Activated T-helper 1 cell treated with anti-CD3 and anti-CD28 coated beads, Interleukin-12 subunit alpha, Interleukin-12 subunit beta, Interleukin-2, Interleukin-4 antibody, amounts not matched to agents 30 ng/mL and 10 ng/mL and 1 ng/mL, durations not matched to agents 14 hours and 24 hours and 36 hours (primary cell): ENCODE data around the gene HSD17B12. TPM values are rescaled to one million over a fixed set of nuclear protein-coding genes. Genes with fewer than 3 reads are reported as not detected.
"Not testable (repeated sequence)": the region's sequence is repeated elsewhere in the genome, so short reads cannot be mapped to it uniquely, and the experiment has no call there.

Experiments used
- DNase-seq: peaks from one replicate; pipeline ENCODE4 v3.0.0; 2021; ENCODE audit warnings: low spot score
- H3K27ac Mint-ChIP-seq: one replicate; pipeline ENCODE4 v1.8.0; 2021; ENCODE audit warnings: mild to moderate bottlenecking, mixed read lengths
- H3K27me3 Mint-ChIP-seq: one replicate; pipeline ENCODE4 v1.8.0; 2022; ENCODE audit warnings: mild to moderate bottlenecking, moderate library complexity, mixed read lengths; ENCODE audit not compliant: insufficient read depth
- H3K36me3 Mint-ChIP-seq: one replicate; pipeline ENCODE4 v1.8.0; 2021; ENCODE audit warnings: low read depth, mixed read lengths
- H3K4me1 Mint-ChIP-seq: one replicate; pipeline ENCODE4 v1.8.0; 2021; ENCODE audit warnings: low read depth, mixed read lengths
- H3K4me3 Mint-ChIP-seq: one replicate; pipeline ENCODE4 v1.8.0; 2021; ENCODE audit warnings: mild to moderate bottlenecking, moderate library complexity, mixed read lengths
- H3K9me3 Mint-ChIP-seq: one replicate; pipeline ENCODE4 v1.8.0; 2021; ENCODE audit warnings: mixed read lengths
- intact Hi-C: fragments of 100-400 bp; cut with micrococcal nuclease; formaldehyde crosslinking; loops from one replicate; pipeline ENCODE4 v1.15.1; 2024
- total RNA-seq: library from RNA; stranded (reverse); gene quantifications from 2 replicates; pipeline ENCODE4 v1.2.3, GENCODE V29; 2022

HSD17B12 gene
- total RNA-seq, 1 donor from 2014 or later = 72.3 TPM

DNA sequence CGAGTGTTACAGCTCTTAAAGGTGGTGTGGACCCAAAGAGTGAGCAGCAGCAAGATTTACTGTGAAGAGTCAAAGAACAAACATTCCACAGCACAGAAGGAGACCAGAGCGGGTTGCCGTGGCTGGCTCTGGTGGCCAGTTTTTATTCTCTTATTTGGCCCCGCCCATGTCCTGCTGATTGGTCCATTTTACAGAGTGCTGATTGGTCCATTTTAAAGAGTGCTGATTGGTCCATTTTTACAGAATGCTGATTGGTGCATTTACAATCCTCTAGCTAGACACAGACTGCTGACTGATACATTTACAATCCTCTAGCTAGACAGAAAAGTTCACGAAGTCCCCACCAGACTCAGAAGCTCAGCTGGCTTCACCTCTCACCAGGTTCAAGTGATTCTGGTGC is 88.1 kb downstream of the HSD17B12 start:
- H3K27ac Mint-ChIP-seq, H3K4me3 Mint-ChIP-seq, H3K4me1 Mint-ChIP-seq, intact Hi-C loops, H3K27me3 Mint-ChIP-seq, DNase-seq: not testable (repeated sequence)
- Mint-ChIP-seq H3K9me3 (peaks cover 21% of the 10 kb centered on the region), H3K36me3 (peaks cover 21% of the 10 kb centered on the region)

DNA sequence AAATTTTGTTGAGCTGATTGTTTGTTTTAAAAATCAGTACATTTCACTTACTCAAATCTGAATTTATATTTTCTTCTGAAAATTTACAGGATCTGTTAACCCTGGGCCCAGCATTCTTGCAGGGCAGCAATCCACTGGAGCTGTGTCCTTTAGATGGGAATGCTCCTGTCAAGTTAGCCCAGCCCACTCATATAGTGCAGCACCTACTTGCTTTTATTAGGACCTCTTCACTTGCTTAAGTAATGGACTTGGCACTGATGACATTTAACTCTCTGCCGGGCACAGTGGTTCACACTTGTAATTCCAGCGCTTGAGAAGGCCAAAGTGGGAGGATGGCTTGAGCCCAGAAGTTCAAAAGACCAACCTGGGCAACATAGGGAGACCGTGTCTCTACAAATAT is 89.6 kb downstream of the HSD17B12 start:
- peaks cover 22% of the 10 kb centered on the region for H3K36me3 Mint-ChIP-seq
- peaks cover 18% of the 10 kb centered on the region for H3K9me3 Mint-ChIP-seq
- DNase-seq = no peak
- H3K4me3 Mint-ChIP-seq = no peak overlapping the region
- no peaks in the 10 kb centered on the region for H3K27me3 Mint-ChIP-seq
- H3K27ac Mint-ChIP-seq = no peak overlapping the region
- intact Hi-C loops = no loop called here
- H3K4me1 Mint-ChIP-seq = no peaks in the 10 kb centered on the region

- H3K36me3 Mint-ChIP-seq = peaks cover 17% of the 10 kb centered on the region
- H3K4me3 Mint-ChIP-seq = no peak overlapping the region
- intact Hi-C loops = no loop called here
- H3K9me3 Mint-ChIP-seq = peaks cover 7% of the 10 kb centered on the region
- no peaks in the 10 kb centered on the region for H3K27me3 Mint-ChIP-seq
- no peak for DNase-seq
- no peak overlapping the region for H3K27ac Mint-ChIP-seq
- no peaks in the 10 kb centered on the region for H3K4me1 Mint-ChIP-seq
These were observed 92.2 kb downstream of the HSD17B12 start for GRCh38 chr11:43772733-43773132.

DNA sequence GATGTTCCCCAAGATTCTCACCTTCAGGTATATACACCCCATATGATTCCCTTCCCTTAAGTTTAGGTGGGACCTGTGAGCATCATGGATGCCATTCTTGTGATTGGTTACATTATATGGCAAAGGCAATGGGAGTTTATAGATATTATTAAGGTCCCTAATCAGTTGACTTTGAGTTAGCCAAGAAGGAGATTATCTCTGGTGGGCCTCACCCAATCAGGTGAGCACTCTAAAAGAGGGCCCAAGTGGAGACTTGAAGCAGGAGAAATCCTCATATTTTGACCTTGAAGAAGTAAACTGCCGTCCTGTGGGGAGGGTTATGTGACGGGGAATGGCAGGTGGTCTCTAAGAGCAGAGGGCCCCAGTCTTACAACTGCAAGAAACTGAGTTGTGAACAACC is 94.2 kb downstream of the HSD17B12 start:
- Mint-ChIP-seq H3K27me3 (no peaks in the 10 kb centered on the region), H3K27ac (no peak overlapping the region), H3K9me3 (peaks cover 7% of the 10 kb centered on the region), H3K4me3 (no peak overlapping the region), H3K36me3 (peaks cover 13% of the 10 kb centered on the region), H3K4me1 (no peaks in the 10 kb centered on the region)
- intact Hi-C loops = no loop called here
- DNase-seq = no peak

GRCh38 chr11:43779306-43779705 is 98.8 kb downstream of the HSD17B12 start:
- H3K27ac Mint-ChIP-seq = no peak overlapping the region
- peaks cover 22% of the 10 kb centered on the region for H3K36me3 Mint-ChIP-seq
- no peak for DNase-seq
- intact Hi-C loops = no loop called here
- H3K4me1 Mint-ChIP-seq = no peaks in the 10 kb centered on the region
- H3K27me3 Mint-ChIP-seq = no peaks in the 10 kb centered on the region
- no peak overlapping the region for H3K4me3 Mint-ChIP-seq
- peaks cover 20% of the 10 kb centered on the region for H3K9me3 Mint-ChIP-seq

DNA sequence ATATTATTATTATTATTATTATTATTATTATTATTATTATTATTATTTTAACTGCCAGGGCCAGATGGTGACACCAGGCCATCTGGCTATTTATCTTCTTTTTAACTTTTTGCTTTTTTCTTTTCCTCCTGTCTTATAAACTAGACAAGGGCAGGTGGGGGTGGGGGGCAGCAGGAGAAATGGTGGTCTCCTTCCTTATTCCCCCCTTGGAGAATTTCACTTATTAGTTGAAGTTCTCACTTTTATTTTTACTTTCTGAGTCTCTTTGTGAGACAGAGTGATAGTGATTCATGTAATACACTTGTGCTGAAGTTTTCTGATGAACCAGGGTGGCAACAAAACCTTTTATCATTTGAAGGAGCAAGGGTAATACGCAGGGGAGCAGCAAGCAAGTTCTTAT is 103.8 kb downstream of the HSD17B12 start:
- no peaks in the 10 kb centered on the region for H3K27me3 Mint-ChIP-seq
- H3K9me3 Mint-ChIP-seq = peaks cover 25% of the 10 kb centered on the region
- no peak for DNase-seq
- H3K4me3 Mint-ChIP-seq = no peak overlapping the region
- peaks cover 23% of the 10 kb centered on the region for H3K36me3 Mint-ChIP-seq
- intact Hi-C loops = no loop called here
- no peaks in the 10 kb centered on the region for H3K4me1 Mint-ChIP-seq
- no peak overlapping the region for H3K27ac Mint-ChIP-seq

- Mint-ChIP-seq H3K27ac (no peak overlapping the region), H3K4me3 (no peak overlapping the region), H3K9me3 (peaks cover 25% of the 10 kb centered on the region), H3K4me1 (no peaks in the 10 kb centered on the region), H3K27me3 (no peaks in the 10 kb centered on the region), H3K36me3 (peaks cover 24% of the 10 kb centered on the region)
- intact Hi-C loops = no loop called here
- no peak for DNase-seq
These were observed 104.3 kb downstream of the HSD17B12 start for GRCh38 chr11:43784866-43785265.

- intact Hi-C loops = no loop called here
- Mint-ChIP-seq H3K27me3 (no peaks in the 10 kb centered on the region), H3K4me3 (no peak overlapping the region), H3K9me3 (peaks cover 25% of the 10 kb centered on the region), H3K4me1 (no peaks in the 10 kb centered on the region), H3K27ac (no peak overlapping the region), H3K36me3 (peaks cover 25% of the 10 kb centered on the region)
- DNase-seq = no peak
These were observed 104.8 kb downstream of the HSD17B12 start for GRCh38 chr11:43785318-43785717.

- no peak for DNase-seq
- intact Hi-C loops = no loop called here
These were observed 105.5 kb downstream of the HSD17B12 start for GRCh38 chr11:43786016-43786415.

GRCh38 chr11:43787824-43788223 is 107.3 kb downstream of the HSD17B12 start:
- Mint-ChIP-seq H3K9me3 (peaks cover 22% of the 10 kb centered on the region), H3K4me3 (no peak overlapping the region), H3K36me3 (peaks cover 21% of the 10 kb centered on the region), H3K27ac (no peak overlapping the region), H3K4me1 (no peaks in the 10 kb centered on the region), H3K27me3 (no peaks in the 10 kb centered on the region)
- DNase-seq = no peak
- intact Hi-C loops = no loop called here

More at GRCh38 chr11:43786016-43786415, 105.5 kb downstream of the HSD17B12 start:
- Mint-ChIP-seq H3K9me3 (peaks cover 24% of the 10 kb centered on the region), H3K27ac (no peak overlapping the region), H3K4me3 (no peak overlapping the region), H3K36me3 (peaks cover 25% of the 10 kb centered on the region), H3K27me3 (no peaks in the 10 kb centered on the region), H3K4me1 (no peaks in the 10 kb centered on the region)

- no peak overlapping the region for H3K4me3 Mint-ChIP-seq
- peaks cover 21% of the 10 kb centered on the region for H3K36me3 Mint-ChIP-seq
- H3K27me3 Mint-ChIP-seq = no peaks in the 10 kb centered on the region
- peaks cover 21% of the 10 kb centered on the region for H3K9me3 Mint-ChIP-seq
- H3K4me1 Mint-ChIP-seq = no peaks in the 10 kb centered on the region
- no peak for DNase-seq
- H3K27ac Mint-ChIP-seq = no peak overlapping the region
- intact Hi-C loops = no loop called here
These were observed 107.9 kb downstream of the HSD17B12 start for GRCh38 chr11:43788421-43788820.

- no peak for DNase-seq
- H3K9me3 Mint-ChIP-seq = peaks cover 6% of the 10 kb centered on the region
- no peak overlapping the region for H3K4me3 Mint-ChIP-seq
- no peaks in the 10 kb centered on the region for H3K27me3 Mint-ChIP-seq
- H3K36me3 Mint-ChIP-seq = peaks cover 12% of the 10 kb centered on the region
- H3K4me1 Mint-ChIP-seq = no peaks in the 10 kb centered on the region
- intact Hi-C loops = no loop called here
- H3K27ac Mint-ChIP-seq = no peak overlapping the region
These were observed 109.3 kb downstream of the HSD17B12 start for GRCh38 chr11:43789700-43790443.

DNA sequence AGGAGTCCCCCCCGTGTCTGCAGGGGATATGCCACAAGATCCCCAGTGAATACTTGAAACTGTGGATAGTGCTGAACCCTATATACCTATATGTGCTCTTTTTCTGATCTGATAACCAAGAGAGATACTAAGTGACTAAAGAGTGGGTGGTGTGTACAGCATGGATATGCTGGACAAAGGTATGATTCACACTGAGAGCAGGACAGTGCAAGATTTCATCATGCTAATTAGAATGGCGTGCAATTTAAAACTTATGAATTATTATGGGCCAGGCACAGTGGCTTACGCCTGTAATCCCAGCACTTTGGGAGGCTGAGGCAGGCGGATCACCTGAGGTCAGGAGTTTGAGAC is 109.9 kb downstream of the HSD17B12 start:
- Mint-ChIP-seq H3K27me3 (no peaks in the 10 kb centered on the region), H3K9me3 (peaks cover under 1% of the 10 kb centered on the region), H3K4me3 (no peak overlapping the region), H3K27ac (no peak overlapping the region), H3K36me3 (peaks cover 12% of the 10 kb centered on the region), H3K4me1 (no peaks in the 10 kb centered on the region)
- DNase-seq = no peak
- intact Hi-C loops = no loop called here

DNA sequence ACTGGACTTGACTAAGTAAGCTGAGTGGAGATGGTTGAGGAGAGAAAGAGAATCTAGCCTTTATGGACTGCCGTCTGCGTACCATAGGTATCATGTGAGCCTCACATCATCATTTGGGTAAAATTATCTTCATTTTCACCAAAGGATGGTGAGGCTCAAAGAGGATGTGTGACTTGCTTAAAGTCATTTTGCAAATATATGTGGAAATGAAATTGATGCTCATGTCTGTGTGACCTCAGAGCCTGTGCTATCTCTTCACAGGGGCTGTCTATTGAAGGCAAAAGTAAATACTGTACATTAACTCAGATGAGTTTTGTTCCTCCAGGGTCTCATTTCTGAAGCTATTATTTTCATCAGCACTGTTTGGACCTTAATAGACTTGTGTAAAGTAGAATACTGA is 116.8 kb downstream of the HSD17B12 start:
- DNase-seq = no peak
- H3K4me3 Mint-ChIP-seq = no peak overlapping the region
- peaks cover 12% of the 10 kb centered on the region for H3K36me3 Mint-ChIP-seq
- intact Hi-C loops = no loop called here
- H3K4me1 Mint-ChIP-seq = no peaks in the 10 kb centered on the region
- no peak overlapping the region for H3K27ac Mint-ChIP-seq
- H3K27me3 Mint-ChIP-seq = no peaks in the 10 kb centered on the region
- H3K9me3 Mint-ChIP-seq = no peaks in the 10 kb centered on the region
